ENCODE measurements around the gene ANKRD35.
"Not testable (repeated sequence)": the region's sequence is repeated elsewhere in the genome, so short reads cannot be mapped to it uniquely, and the experiment has no call there.

Gene ANKRD35

DNA sequence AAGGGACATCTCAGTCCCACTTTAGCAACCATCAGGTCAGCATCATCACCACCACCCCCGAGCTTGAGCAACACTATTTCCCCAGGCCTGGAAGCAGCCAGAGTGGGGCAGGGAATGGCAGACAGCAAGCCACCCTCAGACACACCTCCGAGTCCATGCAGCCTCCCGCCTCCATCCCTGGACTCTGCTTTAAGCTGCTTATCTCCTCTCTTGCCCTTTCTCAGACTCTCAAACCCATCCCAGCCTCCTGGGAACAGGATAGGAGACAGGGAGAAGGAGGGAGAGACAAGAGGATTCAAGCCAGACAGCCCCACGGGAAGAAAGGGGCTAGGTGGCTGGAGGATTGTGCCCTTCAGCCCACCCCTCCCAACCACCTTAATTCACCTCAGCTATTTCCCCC lies 28.5 kb downstream of the ANKRD35 start:
- DNase-seq = no peak

DNA sequence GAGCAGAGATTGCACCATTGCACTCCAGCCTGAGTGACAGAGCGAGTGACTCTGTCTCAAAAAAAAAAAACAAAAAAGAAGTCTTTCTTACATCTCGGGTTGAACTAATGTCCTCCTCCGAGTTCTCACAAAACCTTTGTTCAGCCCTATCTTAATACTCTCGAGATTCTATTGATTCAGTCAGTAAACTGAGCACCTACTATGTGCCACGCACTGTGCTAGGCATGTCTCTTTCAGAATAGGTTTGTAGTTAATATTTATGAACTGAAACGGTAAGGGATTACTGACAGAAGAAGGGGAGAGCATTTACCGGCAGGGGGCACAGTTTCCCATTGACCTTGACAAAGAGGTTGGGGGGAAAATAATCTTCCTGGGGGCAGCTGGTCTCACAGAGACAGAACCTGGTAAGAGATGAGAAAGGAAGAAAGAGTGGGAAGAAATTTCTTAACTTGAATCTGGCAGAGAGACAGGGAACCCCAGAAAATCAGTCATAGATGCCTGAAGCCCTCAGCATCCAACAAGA lies 30.2 kb downstream of the ANKRD35 start:
- DNase-seq = no peak

DNA sequence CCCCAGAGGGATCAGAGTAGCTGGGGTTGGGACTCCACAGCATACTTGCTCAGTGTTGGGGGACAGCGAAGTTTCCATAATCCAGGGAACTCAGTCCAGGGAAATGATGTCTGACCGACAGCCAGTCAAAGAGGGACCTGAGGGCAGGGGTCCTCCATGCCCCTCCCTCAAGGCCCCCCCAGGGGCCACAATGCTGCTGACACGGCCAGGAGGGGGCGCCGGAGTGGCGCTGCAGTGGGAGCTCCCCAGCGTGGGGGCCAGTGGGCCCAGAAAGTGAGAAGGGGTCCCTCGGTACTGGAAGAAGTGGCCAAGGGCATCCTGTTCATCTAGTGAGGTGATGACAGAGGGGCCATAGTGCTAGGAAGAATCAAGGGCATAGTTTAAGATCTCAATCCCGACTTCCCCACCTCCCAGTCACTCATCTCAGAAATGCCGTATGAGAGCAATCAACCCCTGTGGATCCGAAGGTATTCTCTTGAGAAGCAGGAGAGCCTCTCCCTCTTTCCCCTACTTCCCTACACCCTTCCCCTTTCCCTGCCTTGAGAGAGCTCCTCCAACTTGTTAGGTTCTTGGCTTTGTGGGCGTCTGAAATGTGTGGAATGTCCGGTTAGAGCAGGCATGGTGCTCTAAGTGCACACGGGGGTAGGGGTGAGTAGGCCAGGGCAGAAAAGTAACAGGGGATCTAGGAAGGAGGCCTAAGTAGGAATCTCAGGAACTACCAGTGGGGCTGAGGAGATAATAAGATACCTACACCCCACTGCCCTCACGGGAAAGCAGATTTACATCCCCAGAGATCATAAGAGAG lies 36.1 kb downstream of the ANKRD35 start:
- DNase-seq = no peak

DNA sequence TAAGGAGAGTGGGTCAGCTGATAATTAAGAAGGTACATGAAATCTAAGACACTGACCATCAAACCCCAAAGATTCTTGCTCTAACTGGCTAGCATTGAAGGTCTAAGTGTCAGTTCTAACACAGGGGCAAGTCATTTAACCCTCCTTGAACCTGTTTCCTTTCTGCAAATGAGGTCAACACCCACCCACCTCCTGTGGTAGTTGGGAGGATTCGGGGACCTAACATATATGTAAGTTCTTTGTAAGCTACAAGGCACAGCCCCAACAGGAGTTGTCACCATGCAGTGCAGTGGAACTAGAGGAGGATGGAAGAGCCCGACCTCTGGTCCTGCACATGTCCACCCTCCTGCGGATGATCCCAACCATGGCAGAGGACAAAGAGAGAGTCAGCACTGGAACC lies 37.8 kb downstream of the ANKRD35 start:
- no peak for DNase-seq

DNA sequence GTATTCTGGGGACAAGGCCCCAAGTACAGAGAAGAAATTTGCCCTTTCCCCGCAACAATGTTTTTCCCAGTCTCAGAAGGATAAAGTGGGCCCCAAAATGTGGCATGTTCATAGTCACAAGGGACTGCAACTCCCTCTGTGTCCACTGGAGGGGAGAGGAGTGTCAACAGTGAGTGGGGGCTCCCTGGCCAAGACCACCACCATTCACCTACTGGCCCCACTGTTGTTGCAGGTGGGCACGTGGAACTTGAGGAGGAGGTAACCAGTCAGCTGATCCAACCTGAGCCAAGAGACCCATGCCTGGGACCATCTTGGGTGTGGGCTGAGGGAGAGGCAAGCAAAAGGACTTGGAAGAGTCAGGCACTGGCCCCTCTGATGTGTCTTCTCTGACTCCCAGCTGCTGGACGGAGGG lies 39.5 kb downstream of the ANKRD35 start:
- DNase-seq = no peak

DNA sequence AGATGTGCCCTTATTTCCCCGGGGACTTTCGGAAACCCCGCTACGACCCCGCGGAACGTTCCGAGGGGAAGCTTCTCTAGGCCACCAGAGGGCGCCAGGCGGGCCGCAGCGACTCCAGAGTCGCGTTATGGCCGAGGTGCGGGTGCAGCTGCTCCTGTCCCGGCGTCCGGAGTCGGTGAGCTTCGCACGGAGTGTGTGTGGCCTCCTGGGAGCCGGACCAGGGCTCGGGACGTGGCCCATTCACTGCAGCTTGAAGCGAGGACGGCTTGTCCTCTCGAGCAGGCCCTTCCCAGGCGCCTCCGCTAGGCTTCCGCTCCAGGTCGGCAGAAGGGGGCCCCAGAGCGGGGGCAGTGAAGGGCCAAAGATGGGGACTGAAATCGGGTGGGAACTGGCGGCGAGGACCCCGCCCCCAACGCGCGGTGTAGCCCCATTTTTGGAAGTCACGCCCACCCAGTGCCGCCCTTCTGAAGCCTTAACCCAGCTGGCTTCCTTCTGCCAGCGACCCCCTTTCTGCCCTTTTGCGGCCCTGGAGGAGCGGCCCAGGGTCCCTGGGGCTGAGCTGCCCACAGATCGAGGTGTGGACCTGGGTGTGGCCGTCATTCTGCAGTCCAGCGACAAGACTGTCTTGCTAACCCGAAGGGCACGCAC lies 40.0 kb downstream of the ANKRD35 start, which contains the start of gene NUDT17:
TSS of gene NUDT17 (plus strand) at position 117 of the 648 bp plus-strand sequence. CDS start at position 128, 11 bp downstream.
- DNase-seq = peak; percentile 19

DNA sequence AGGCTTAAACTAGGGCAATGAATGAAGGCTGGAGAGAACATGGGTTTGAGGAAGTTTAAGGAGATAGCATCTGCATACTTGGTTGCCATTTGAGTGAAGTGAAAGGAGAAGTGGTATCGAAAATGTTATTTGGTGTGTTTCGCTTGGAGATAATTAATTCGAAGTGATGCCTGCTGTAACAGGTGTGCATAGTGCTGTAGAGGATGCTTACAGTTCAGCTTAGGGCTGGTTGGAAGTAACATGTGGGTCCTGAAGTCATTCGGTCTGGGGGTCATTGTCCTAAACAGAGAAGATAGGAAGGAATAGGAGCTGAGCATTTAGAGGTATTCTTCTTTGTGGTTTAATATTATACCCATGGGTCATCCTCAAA lies 40.5 kb downstream of the ANKRD35 start:
- DNase-seq = peak; percentile 66

DNA sequence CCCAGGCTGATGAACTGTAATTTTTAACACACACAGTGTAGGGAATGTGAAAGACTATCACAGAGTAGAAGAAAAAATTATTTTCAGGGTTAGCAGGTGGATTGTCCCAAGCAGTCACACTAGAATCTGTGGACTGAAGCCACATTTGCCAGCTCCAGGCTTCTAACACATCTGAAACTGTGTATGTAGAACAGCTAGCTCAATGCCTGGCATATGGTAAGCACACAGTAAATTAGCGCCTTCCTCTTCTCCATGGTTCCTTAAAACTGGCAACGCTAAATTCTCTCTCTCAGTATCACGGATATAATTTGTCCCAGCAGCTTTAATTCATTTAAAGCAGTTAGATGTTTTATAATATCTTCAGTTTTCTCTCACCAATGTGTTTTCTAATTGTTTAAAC lies 42.6 kb downstream of the ANKRD35 start:
- no peak for DNase-seq

DNA sequence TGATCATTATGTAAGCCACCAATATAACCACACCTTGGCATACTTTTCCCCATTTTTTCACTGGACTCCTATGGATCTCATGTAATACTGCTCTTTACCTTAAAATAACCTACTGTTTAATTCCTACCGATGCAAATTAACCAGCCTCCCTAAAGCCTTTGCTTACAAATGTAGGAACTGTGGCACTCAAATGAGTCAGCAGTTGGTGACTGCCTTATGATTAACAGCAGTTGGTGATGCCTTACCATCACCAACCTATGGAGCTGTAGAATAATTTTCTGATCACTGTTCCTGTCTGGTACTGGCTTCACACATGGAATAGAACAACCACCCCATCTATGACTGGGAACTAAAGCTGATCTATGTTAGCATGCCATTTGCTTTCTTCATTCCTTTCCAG lies 48.0 kb downstream of the ANKRD35 start:
- DNase-seq = no peak

DNA sequence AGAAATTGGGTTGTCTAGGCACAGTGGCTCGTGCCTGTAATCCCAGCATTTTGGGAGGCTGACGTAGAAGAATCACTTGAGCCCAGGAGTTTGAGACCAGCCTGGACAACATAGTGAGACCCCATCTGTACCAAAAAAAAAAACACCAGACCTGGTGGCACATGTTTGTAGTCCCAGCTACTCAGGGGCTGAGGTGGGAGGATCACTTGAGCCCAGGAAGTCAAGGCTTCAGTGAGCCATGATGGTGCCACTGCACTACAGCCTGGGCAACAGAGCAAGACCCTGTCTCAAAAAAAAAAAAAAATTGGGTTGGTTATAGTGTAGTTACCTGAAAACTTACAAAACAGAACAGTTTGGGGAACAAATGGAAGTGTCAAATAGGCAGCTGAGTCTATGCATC lies 54.9 kb downstream of the ANKRD35 start:
- not testable (repeated sequence) for DNase-seq

DNA sequence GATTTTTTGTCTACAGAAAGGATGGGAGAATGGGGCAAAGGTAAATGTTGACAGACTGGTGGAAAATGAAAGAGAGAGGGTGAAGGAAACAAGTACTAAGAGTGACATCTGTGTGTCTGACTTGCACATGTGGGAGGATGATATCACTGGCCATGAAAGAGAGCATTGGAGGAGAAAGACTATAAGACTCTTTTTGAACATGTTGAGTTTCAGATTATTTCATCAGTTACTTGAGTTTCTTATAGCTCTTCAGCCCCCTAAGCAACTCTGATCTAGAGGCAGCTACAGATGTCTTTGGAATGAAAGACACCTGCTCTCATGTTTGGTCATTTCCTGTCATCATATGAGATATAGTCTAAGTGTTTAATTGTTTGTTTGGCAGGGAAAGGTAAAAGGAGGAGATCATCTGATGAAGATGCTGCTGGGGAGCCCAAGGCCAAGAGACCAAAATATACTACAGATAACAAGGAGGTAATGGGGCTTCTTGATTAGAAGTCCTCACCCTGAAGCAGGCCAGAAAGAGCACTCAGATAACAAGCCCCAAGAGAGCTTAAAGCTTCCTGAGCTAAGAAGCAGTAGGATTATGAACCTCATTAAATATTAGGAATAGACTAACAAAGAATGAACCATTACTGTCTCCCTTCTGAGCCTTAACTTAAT lies 57.2 kb downstream of the ANKRD35 start:
- no peak for DNase-seq

DNA sequence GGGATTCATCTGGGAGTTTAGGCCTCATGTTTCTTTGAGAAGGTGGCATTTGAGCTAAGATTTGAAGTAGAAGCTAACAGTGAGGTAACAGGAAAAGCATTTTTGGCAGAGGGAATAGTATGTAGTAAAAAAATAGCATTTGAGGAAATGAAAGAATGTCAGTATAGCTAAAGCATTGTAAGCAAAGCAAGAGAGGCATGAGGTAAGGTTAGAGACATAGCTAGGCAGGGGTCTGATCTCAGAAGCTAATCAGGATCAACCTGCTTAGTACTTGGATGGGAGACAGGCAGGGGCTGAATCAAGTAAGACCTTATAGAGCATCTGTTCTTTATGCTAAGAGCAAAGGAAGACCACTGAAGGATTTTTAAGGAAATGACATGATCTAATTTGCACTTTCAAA lies 57.7 kb downstream of the ANKRD35 start:
- DNase-seq = no peak

DNA sequence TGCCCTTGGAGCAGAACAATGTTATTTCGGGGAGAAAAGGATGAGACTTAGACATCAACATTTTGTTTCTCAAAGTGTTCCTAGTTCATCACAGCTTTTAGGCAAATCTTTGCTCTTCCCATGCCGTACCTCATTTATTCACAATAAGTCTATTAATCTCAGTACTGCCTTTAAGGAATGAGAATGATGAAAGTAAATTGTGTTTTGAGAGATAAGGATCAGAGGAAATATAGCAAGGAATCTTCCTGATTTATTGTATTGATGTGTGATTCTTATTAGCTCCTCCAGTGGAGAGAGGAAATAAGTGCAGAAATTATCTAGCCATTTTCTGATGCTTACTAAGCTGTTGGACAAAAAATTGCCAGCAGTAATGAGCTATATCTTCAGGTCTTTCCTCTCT lies 59.6 kb downstream of the ANKRD35 start:
- DNase-seq = no peak

DNA sequence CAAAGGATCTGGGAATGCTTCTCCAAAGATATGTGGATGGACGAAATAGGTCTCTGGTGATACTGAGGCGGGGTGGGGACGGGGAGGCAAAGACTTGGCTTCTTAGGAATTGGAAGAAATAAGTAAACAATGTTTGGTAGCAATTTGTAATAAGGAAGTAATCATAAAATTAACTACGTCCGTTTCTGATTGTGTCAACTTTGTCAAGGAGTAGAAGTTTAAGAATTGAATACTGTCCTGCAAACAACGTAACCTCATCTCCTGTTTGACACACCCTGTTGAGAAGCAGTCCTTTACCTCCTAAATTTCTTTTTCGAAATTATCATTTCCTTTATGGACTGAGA lies 61.2 kb downstream of the ANKRD35 start:
- no peak for DNase-seq

DNA sequence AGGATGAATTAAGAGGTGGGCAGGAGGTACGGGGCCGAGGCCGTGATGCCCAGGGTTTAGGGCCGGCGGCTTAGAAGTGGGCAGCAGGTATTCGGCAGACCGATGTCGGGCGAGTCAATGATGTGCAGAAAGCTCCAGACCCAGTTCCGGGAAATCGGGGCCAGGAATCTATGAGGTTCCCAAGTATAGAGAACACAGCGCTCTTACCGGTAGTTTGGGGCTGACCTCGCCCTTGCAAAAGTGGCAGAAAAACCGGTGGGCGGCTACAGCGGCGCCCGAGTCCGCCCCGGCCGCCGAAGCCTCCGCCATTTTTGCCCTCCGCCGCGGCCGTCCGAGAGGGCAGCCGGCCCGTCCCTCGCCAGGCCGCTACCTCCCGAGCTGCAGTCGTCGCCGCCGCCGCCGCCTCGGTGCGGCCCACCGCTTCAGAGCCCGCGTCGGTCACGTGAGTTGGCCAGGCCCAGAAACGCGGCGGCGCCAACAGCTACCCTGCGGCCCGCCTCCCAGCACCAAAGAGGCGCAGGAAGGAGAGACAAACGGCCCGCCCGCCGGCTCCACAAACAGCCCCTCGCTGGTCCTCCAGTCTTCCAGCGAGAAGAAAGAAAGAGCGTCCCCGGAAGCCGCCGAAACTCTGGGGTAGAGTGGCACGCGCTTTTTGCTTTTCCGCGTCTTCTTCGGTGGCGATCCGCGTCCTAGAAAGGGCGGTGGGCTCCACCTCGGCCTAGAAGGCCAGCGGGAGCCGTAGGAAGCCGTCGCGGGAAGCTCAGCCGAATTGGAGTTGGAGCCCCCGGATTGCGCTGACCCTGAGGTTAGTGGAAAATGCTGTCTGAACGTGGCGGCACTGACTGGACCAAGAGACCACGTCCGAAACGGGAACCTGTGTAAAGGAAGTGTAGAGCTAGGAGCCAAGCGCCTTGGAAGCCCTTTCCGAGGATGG lies 61.8 kb downstream of the ANKRD35 start, which contains the start of the genes POLR3C and RNF115:
TSS of gene POLR3C (plus strand) at position 636 of the 934 bp plus-strand sequence. CDS start 1,577 bp downstream, outside the sequence.
TSS of gene RNF115 (minus strand) at position 531 of the 934 bp plus-strand sequence. CDS start at position 309, 222 bp downstream.
- peak; percentile 83 for DNase-seq

DNA sequence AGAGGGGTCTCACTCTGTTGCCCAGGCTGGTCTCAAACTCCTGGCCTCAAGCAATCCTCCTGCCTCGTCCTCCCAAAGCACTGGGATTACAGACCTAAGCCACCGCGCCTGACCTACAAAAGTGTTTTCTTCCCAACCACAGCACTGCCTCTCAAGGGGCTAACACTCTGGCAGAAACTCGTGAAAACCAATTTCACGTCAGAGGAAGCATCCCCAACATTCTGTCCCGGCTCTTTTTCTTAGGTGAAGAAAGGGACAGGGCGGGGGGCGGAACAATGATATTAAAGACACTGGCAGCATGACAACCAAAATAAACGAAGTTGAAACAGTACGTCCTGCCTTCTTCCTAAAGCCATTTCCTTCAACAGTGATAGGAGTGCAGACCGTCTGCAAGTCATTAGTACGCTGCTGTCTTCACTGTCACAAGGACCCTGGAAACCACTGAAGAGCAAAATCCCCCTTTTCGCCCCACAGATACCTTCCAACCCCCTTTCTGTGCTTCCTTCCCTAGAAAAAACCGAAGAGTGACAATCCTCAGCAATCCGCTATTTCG lies 62.8 kb downstream of the ANKRD35 start:
- not testable (repeated sequence) for DNase-seq

DNA sequence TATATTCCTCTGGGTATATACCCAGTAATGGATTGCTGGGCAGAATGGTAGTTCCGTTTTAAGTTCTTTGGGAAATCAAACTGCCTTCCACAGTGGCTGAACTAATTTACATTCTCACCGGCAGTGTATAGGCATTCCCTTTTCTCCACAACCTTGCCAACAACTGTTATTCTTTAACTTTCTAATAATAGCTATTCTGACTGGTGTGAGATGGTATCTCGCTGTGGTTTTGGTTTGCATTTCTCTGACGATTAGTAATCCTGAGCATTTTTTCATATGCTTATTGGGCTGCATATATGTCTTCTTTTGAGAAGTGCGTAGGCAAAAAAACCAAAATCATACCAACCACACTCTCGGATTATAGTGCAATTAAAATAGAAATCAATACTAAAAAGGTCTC lies 67.6 kb downstream of the ANKRD35 start:
- not testable (repeated sequence) for DNase-seq

Data from GF-D8 (cell line).